OCI-LY7 (cell line): Measurements from ENCODE around the gene SRGAP1.
"Not testable (repeated sequence)": the region's sequence is repeated elsewhere in the genome, so short reads cannot be mapped to it uniquely, and the experiment has no call there.

ENCODE experiments used
- EZH2phosphoT487 ChIP-seq: fragments of 200-600 bp; sonication (generic); IDR thresholded peaks from 2 replicates; pipeline ENCODE4 v1.6.1; 2018; ENCODE audit warnings: low read depth, borderline replicate concordance, mild to moderate bottlenecking, mixed run types, antibody characterized with exemption, low read length, moderate library complexity, mixed read lengths
- TF ChIP-seq, protein P1 (sequence below): fragments of 200-600 bp; sonication (generic); conservative IDR thresholded peaks from 2 replicates; pipeline ENCODE4 v1.5.1; 2014; ENCODE audit warnings: mild to moderate bottlenecking, antibody characterized with exemption, low read length, moderate library complexity, mixed read lengths

DNA sequence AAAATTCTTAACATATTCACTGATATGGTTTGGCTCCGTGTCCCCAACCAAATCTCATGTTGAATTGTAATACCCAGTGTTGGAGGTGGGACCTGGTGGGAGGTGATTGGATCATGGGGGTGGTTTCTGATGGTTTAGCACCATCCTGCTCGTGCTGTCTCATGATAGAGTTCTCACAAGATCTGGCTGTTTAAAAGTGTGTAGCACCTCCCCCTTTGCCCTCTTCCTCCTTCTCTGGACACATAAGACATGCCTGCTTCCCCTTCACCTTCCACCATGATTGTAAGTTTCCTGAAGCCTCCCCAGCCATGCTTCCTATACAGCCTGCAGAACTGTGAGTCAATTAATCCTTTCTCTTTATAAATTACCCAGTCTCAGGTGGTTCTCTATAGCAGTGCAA lies 189.6 kb downstream of the SRGAP1 start:
- TF ChIP-seq, protein P1, sequence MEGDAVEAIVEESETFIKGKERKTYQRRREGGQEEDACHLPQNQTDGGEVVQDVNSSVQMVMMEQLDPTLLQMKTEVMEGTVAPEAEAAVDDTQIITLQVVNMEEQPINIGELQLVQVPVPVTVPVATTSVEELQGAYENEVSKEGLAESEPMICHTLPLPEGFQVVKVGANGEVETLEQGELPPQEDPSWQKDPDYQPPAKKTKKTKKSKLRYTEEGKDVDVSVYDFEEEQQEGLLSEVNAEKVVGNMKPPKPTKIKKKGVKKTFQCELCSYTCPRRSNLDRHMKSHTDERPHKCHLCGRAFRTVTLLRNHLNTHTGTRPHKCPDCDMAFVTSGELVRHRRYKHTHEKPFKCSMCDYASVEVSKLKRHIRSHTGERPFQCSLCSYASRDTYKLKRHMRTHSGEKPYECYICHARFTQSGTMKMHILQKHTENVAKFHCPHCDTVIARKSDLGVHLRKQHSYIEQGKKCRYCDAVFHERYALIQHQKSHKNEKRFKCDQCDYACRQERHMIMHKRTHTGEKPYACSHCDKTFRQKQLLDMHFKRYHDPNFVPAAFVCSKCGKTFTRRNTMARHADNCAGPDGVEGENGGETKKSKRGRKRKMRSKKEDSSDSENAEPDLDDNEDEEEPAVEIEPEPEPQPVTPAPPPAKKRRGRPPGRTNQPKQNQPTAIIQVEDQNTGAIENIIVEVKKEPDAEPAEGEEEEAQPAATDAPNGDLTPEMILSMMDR = not testable (repeated sequence)
- not testable (repeated sequence) for TF ChIP-seq EZH2phosphoT487
